Gastrocnemius medialis (tissue), 4 donors: ENCODE data around the gene GRPEL1. TPM values are rescaled to one million over a fixed set of nuclear protein-coding genes. Genes with fewer than 3 reads are reported as not detected.

Source experiments
- ATAC-seq, 2 donors: fragments of 150-250 bp; one replicate each; pipeline ENCODE4 v1.9.1; 2016
- DNase-seq, 2 donors: peaks; one replicate each; pipeline ENCODE4 v3.0.0-alpha.2; 2019
- H3K27ac ChIP-seq, 4 donors: fragments of 200-600 bp; sonication (generic); 1 replicate in 1 of 4; 2 replicates in 3 of 4; pipeline ENCODE4 v1.5.1; 2016 to 2018; ENCODE audit warnings: mild to moderate bottlenecking in 2 of 4, moderate library complexity in 1 of 4
- H3K27me3 ChIP-seq, 3 donors: fragments of 200-600 bp; sonication (generic) in 2 of 3; 1 replicate in 1 of 3; 2 replicates in 2 of 3; pipeline versions ENCODE4 v1.5.1 to v1.6.0; 2016 to 2019; ENCODE audit warnings: mild to moderate bottlenecking in 1 of 3, moderate library complexity in 1 of 3
- H3K36me3 ChIP-seq, 2 donors: fragments of 200-600 bp; sonication (generic) in 1 of 2; one replicate each; pipeline ENCODE4 v1.5.1; 2017 to 2018
- H3K4me1 ChIP-seq, 2 donors: fragments of 200-600 bp; sonication (generic) in 1 of 2; one replicate each; pipeline ENCODE4 v1.5.1; 2016 to 2017; ENCODE audit warnings: mild to moderate bottlenecking in 2 of 2
- H3K4me3 ChIP-seq, 4 donors: fragments of 200-600 bp; sonication (generic) in 3 of 4; 1 replicate in 1 of 4; 2 replicates in 3 of 4; pipeline ENCODE4 v1.5.1; 2016 to 2019; ENCODE audit warnings: mild to moderate bottlenecking in 2 of 4
- H3K9me3 ChIP-seq, 3 donors: fragments of 200-600 bp; sonication (generic) in 2 of 3; 1 replicate in 1 of 3; 2 replicates in 2 of 3; pipeline ENCODE4 v1.5.1; 2016 to 2019
- CTCF ChIP-seq, 5 experiments: fragments of 450-650 bp in 3 of 5; fragments of 200-600 bp in 2 of 5; sonication (generic) in 2 of 5; IDR thresholded peaks in 4 of 5; conservative IDR thresholded peaks in 1 of 5; 1 replicate in 4 of 5; 2 replicates in 1 of 5; pipeline ENCODE4 v1.5.1; 2016 to 2019; ENCODE audit warnings: antibody characterized with exemption in 5 of 5, mild to moderate bottlenecking in 3 of 5, moderate library complexity in 3 of 5
- POLR2A ChIP-seq, 2 donors: fragments of 450-650 bp; IDR thresholded peaks; one replicate each; pipeline ENCODE4 v1.6.1; 2017; ENCODE audit warnings: antibody characterized with exemption in 2 of 2, mild to moderate bottlenecking in 2 of 2, moderate library complexity in 2 of 2
- in situ Hi-C, 4 donors: fragments of 200-750 bp; cut with MboI; loops; one replicate each; pipeline versions ENCODE4 v1.15.0 to v1.8.0; 2017; ENCODE audit warnings: low sequenced_read_pairs in 4 of 4
- intact Hi-C: fragments of 100-400 bp; cut with DNase I; formaldehyde crosslinking; loops from one replicate; pipeline ENCODE4 v1.15.1; 2023; ENCODE audit warnings: low total_unique reads
- total RNA-seq, 4 donors: library from RNA; depleted of rRNA; stranded (reverse); fragments of >200 nt; gene quantifications; one replicate each; pipeline versions ENCODE4 v1.1.0 to v1.2.3, GENCODE V29; 2016

Gene GRPEL1
- total RNA-seq, 4 donors from 2014 or later = 28.8 to 58.0 (median 35.8) TPM

GRCh38 chr4:7063362-7063761 is 4.5 kb downstream of the GRPEL1 start:
- ATAC-seq (no peak), DNase-seq (no peak)
- Histone ChIP-seq H3K4me3 (no peak overlapping the region), H3K9me3 (no peaks in the 10 kb centered on the region), H3K4me1 (peaks cover 17 to 20% of the 10 kb centered on the region in 2 donors), H3K27ac (peak overlapping the region in 2 of 4 donors; percentile 3 to 22), H3K27me3 (no peaks in the 10 kb centered on the region), H3K36me3 (peaks cover 0 to 56% of the 10 kb centered on the region in 2 donors)
- in situ Hi-C loops = loop anchor here in 2 of 4 donors (10.0 to 25.0 kb wide), 2 partner anchors 151 to 349 kb away; partner anchors contain the start of genes BLOC1S4 (in 1 of the 2) and TBC1D14 (in 1 of the 2)
- intact Hi-C loops = no loop called here
- TF ChIP-seq CTCF (IDR thresholded peaks at IDR 0.05 in 4 of 5, conservative IDR thresholded peaks at IDR 0.05 in 1 of 5) = no peak
- TF ChIP-seq POLR2A (IDR thresholded peaks at IDR 0.05) = no peak

- DNase-seq (no peak), ATAC-seq (no peak)
- in situ Hi-C loops (loop anchor here in 2 of 4 donors (10.0 to 25.0 kb wide), 2 partner anchors 151 to 348 kb away; partner anchors contain the start of genes BLOC1S4 (in 1 of the 2) and TBC1D14 (in 1 of the 2)), intact Hi-C loops (no loop called here)
- H3K4me1 ChIP-seq = peaks cover 17 to 20% of the 10 kb centered on the region in 2 donors
- no peak overlapping the region for H3K27ac ChIP-seq
- H3K27me3 ChIP-seq = no peaks in the 10 kb centered on the region
- TF ChIP-seq CTCF (IDR thresholded peaks at IDR 0.05 in 4 of 5, conservative IDR thresholded peaks at IDR 0.05 in 1 of 5) (no peak), POLR2A (IDR thresholded peaks at IDR 0.05) (no peak)
- H3K36me3 ChIP-seq = peaks cover 0 to 56% of the 10 kb centered on the region in 2 donors
- no peak overlapping the region for H3K4me3 ChIP-seq
- no peaks in the 10 kb centered on the region for H3K9me3 ChIP-seq
These were observed 5.0 kb downstream of the GRPEL1 start for GRCh38 chr4:7062816-7063215.

- TF ChIP-seq CTCF (IDR thresholded peaks at IDR 0.05 in 4 of 5, conservative IDR thresholded peaks at IDR 0.05 in 1 of 5) (no peak), POLR2A (IDR thresholded peaks at IDR 0.05) (no peak)
- no peaks in the 10 kb centered on the region for H3K9me3 ChIP-seq
- ATAC-seq (no peak), DNase-seq (no peak)
- in situ Hi-C loops = loop anchor here in 2 of 4 donors (10.0 to 25.0 kb wide), 2 partner anchors 150 to 347 kb away; partner anchors contain the start of genes BLOC1S4 (in 1 of the 2) and TBC1D14 (in 1 of the 2)
- H3K36me3 ChIP-seq = peaks cover 0 to 57% of the 10 kb centered on the region in 2 donors
- peaks cover 11 to 15% of the 10 kb centered on the region in 2 donors for H3K4me1 ChIP-seq
- H3K27me3 ChIP-seq = no peaks in the 10 kb centered on the region
- no peak overlapping the region for H3K27ac ChIP-seq
- intact Hi-C loops = no loop called here
- no peak overlapping the region for H3K4me3 ChIP-seq
These were observed 6.0 kb downstream of the GRPEL1 start for GRCh38 chr4:7061815-7062214.

- ATAC-seq (no peak), DNase-seq (no peak)
- Histone ChIP-seq H3K4me1 (peaks cover 3 to 6% of the 10 kb centered on the region in 2 donors), H3K27me3 (no peaks in the 10 kb centered on the region), H3K36me3 (peaks cover 0 to 70% of the 10 kb centered on the region in 2 donors), H3K9me3 (no peaks in the 10 kb centered on the region), H3K4me3 (no peak overlapping the region), H3K27ac (no peak overlapping the region)
- intact Hi-C loops (no loop called here), in situ Hi-C loops (loop anchor here in 2 of 4 donors (10.0 to 25.0 kb wide), 2 partner anchors 148 to 346 kb away; partner anchors contain the start of genes BLOC1S4 (in 1 of the 2) and TBC1D14 (in 1 of the 2))
- TF ChIP-seq POLR2A (IDR thresholded peaks at IDR 0.05) = no peak
- no peak for TF ChIP-seq CTCF (IDR thresholded peaks at IDR 0.05 in 4 of 5, conservative IDR thresholded peaks at IDR 0.05 in 1 of 5)
These were observed 7.3 kb downstream of the GRPEL1 start for GRCh38 chr4:7060346-7061150.
